GM18508 (cell line): ENCODE measurements around the gene FAAH.

Experiments used
- ATAC-seq: cut with Tn5 transposase; IDR thresholded peaks from one replicate; pipeline ENCODE4 v1.9.1; 2021; ENCODE audit warnings: moderate number of reproducible peaks; ENCODE audit not compliant: insufficient read depth, unreplicated experiment

FAAH gene

DNA sequence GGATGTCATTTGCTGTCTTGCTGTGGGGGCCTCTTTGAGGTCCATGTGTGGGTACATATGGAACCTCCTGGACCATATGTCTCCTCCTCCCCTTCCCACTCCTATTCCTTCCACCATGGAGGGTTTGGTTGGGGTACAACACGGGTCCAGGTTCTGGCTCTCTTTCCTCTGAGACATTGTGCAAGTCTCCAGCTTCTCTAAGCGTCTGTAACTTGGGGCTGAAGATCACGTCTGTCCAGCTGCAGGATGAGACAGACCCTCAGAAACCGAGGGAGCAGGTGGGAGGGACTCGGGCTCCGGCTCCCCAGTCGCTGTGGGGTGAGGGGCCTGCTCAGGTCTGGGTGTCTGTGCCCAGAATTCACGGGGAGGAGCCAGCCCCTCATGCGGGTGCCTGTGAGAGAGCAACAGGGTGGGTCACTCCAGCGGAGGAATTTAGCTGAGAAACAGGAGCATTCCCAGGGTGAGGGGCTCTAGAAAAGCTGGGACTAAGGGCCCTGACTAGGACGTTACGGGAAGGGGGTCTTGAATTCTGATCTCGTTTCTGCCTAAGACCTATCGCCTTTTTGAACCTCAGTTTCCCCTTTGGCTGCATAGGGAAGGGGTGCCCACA is 53.5 kb downstream of the FAAH start:
- no peak for ATAC-seq

GRCh38 chr1:46448109-46448911 is 54.2 kb downstream of the FAAH start:
- ATAC-seq: no peak

DNA sequence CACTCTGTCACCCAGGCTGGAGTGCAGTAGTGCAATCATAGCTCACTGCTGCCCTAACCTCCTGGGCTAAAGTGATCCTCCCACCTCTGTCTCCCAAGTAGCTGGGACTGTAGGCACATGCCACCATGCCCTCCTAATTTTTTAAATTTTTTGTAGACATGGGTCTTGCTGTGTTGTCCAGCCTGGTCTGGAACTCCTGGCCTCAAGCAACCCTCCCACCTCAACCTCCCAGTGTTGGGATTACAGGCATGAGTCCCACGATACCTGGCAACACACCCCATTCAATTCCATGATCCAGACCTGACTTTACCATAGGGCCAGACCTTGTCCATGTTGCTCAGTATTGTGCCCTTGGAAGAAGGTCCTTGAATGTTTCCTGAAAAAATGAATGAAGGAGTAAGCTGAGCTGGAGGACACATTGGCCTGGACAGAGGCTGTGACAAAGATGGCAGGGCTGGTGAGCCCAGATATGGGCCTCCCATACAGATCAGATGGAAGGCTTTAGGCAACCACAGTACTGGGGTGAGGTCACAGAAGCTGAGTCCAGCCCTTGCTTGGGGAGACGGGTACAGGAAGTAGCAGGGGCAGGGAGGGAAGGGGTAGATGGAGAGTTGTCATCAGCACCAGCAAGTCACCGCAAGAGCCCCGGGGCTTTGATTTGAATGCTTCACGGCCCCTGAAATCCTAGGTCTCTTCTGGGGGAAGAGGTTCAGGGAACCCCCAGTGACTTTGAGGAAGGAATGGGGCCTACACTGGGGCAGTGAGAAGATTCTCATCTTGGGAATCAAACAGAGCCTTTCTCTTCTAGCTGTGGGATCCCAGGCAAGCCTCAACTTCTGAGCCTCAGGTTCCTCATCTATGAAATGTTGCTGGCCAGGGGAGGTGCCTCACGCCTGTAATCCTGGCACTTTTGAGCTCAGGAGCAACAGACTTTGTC is 55.4 kb downstream of the FAAH start:
- no peak for ATAC-seq

GRCh38 chr1:46450160-46450517 is 56.0 kb downstream of the FAAH start:
- ATAC-seq: no peak

DNA sequence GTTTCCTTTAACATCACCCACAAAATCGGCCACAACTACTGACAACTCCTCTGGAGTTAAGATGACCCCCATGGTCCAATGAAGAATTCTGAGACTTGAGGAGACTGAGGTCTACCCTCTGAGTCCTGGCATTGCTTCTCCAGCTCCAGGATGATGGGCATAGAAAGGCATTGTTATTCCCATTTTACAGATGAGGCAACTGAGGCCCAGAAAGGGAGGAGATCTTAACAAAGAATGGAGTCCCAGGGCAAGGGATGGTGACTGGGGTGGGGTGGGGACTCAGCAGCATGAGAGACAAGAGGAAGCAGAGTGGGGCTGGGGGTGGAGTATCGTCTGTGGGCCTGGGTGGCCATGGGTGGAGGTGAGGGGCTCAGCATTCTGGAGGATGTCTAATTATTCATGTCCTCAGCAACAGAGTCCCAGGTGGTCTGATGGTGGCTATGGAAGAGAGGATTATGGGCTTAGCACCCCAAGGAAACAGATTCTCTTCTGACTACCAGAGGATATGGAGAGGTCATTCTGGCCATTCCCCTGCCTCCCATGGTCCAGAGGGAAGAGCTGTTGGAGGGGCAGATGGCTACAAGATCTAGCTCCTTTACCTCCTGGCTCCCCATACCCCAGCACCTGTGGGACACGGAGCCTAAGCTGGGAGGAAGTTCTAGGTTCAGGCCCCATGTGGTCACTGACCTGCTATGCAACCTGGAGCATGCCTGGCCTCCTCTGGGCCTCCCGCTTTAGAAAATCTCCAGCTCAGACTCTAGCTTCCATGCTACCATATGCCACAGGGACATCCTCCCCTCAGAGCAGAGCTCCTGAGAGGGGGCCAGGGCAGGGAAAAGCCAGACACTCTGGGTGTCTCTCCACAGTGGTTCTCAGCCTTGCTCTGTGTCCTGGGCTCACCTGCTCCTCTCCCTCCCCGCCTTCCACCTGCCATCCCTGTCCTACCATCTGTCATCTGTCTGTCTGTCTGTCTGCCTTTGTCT is 58.1 kb downstream of the FAAH start:
- no peak for ATAC-seq

DNA sequence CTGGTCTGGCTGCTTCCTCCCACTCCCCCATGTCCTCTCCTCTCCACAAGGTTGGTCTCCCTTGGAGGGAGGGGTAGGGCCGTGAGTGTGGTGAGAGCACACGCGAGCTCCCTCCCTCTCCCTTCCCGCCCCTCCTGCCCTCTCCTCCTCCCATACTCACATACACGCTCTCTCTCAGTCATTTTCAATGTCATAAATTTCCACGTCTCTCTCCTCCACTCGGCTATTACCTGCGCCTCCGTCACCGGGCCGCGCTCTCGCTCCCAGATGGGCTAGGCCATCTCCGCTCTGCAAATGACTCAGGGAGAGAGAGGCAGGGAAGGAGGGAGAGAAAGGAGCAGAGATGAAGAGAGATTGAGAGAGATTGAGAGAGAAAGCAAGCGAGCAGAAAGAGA is 58.8 kb downstream of the FAAH start:
- ATAC-seq: no peak

DNA sequence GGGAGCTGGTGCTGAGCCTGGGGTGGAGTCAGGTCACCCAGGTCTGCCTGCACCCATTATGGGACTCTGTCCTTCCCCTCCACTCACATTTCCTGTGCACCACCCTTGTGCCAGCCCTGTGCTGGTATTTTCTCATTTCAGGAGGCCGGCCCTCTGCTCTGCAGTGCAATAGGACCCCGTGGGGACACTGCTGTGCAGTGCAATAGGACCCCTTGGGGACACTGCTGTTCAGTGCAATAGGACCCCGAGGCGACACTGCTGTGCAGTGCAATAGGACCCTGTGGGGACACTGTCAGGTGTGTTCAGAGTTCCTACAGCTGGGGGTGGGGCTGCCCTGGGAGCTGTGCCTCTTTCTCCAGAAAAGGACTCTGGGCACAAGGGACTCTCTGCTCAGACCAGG is 59.3 kb downstream of the FAAH start:
- no peak for ATAC-seq

DNA sequence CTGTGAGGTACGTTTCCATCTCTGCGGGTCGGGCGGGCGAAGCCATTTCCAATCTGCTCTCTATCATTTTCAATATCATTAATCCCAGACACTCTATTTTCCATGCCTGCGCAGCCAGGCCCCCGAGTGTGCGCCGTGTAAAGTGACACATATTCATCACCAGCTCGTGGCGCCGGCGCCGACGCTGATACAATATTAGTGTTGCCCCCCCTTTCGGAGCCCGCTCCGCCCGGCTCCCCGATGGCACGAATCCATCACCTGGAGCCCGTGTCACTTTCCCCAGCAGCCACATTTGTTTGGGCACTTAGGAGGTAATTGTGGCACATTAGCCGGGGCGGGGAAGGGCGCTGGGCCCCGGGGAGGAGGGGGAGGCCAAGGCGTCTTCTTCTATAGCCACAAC is 61.8 kb downstream of the FAAH start:
- no peak for ATAC-seq

- no peak for ATAC-seq
Measured at GRCh38 chr1:46456411-46456963, 62.4 kb downstream of the FAAH start.

GRCh38 chr1:46457178-46457577 is 63.1 kb downstream of the FAAH start:
- no peak for ATAC-seq

- no peak for ATAC-seq
Measured at GRCh38 chr1:46458190-46458589, 64.1 kb downstream of the FAAH start.

GRCh38 chr1:46458846-46459245 is 64.7 kb downstream of the FAAH start:
- ATAC-seq: no peak

DNA sequence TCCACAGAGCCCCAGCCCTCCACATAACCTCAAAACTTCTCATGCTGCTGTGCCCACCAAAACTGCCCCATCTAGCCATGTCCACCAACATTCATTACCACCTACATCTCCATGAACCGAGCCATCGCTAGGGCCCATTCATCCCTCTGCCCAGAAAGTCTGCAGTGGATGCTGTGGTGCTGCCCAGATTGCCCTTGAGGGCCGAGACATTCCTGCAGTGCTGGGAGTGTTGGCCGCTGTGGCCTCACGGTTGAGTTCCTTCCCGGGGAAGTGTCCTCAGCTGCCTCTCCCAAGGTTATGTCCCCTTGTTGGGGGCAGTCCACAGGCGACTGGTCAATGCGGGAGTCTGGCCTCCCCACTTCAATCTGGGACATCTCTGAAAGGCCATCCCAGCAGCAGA is 65.2 kb downstream of the FAAH start:
- ATAC-seq: no peak

DNA sequence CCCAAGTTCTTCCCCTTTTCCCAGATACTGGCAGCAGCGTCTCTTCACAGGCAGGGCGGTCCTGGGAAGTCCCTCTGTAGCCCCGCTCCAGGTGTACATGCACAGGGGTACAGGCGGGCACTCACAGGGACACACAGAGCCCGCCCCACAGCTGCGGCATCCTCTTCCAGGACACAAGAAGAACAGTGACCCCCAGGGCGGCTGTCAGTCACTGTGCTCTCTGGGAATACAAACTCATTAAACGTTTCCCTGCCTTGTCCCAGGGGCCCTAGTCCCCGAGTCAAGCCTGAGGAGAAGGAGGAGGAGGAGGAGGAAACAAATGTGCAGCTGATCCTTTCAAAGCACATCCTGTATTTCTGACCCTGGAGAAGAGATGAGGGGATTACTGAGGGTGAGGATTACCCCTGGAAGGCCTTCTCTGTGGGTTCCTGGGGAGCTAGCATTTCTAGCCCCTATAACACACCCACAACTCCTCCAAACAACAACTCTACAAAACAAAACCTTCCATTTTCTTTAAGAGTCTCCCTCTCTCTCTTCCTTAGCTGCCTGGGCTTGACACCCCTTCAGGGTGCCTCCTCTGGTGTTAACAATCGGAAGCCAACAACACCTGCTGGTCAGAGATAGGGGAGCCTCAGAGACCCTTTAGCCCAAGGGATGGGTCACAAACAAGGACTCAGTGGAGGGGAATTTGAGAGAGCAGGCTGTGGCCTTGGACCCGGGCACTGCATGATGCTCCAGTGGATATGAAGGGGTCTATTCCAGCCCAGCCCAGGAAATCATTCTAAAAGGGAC is 67.1 kb downstream of the FAAH start:
- ATAC-seq: no peak

GRCh38 chr1:46461809-46462448 is 67.8 kb downstream of the FAAH start:
- no peak for ATAC-seq
